PC-3 (cell line): Measurements from ENCODE around the gene CAMTA1.

Source experiments
- EZH2phosphoT487 ChIP-seq: fragments of 300-600 bp; sonication (generic); IDR thresholded peaks from 2 replicates; pipeline ENCODE4 v1.6.1; 2018; ENCODE audit warnings: mild to moderate bottlenecking, antibody characterized with exemption, low read length, borderline replicate concordance
- TF ChIP-seq, protein P1 (sequence below): fragments of 300-600 bp; sonication (generic); conservative IDR thresholded peaks from 2 replicates; pipeline ENCODE4 v1.5.1; 2017; ENCODE audit warnings: antibody characterized with exemption, low read depth, mild to moderate bottlenecking, low read length

DNA sequence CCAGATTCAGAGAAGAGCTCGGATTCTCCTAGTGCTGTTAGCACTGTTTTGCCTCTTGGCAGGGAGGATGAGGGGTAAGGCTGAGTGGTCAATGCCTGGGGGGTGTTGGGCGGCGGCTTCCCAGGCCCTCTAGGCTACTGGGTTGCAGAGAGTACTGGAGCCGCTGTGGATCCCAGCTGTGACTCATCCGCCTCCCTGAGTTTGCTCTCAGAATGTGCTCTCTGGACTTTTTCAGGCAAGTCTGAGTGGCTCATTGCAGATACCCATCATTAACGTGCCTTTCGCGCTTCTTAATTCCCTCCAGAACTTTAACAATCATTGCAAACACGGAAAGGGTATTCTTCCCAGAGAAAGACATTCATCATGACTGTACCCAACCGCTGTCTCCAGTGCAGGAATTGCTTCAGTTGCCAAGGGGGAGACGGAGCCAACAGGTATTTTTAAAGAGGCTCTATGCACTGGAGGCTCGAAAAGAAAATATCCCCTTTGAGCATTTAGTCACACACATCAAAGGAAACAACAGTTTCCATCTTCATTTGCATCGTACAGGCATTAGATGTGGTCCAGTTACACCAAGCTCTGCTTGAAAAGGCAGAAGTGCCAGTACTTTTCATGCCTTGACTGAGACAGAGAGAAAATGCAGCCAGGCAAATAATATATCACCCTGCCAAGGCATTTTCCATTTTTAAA is 14.4 kb upstream of the CAMTA1 start:
- TF ChIP-seq, protein P1, sequence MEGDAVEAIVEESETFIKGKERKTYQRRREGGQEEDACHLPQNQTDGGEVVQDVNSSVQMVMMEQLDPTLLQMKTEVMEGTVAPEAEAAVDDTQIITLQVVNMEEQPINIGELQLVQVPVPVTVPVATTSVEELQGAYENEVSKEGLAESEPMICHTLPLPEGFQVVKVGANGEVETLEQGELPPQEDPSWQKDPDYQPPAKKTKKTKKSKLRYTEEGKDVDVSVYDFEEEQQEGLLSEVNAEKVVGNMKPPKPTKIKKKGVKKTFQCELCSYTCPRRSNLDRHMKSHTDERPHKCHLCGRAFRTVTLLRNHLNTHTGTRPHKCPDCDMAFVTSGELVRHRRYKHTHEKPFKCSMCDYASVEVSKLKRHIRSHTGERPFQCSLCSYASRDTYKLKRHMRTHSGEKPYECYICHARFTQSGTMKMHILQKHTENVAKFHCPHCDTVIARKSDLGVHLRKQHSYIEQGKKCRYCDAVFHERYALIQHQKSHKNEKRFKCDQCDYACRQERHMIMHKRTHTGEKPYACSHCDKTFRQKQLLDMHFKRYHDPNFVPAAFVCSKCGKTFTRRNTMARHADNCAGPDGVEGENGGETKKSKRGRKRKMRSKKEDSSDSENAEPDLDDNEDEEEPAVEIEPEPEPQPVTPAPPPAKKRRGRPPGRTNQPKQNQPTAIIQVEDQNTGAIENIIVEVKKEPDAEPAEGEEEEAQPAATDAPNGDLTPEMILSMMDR = no peak
- TF ChIP-seq EZH2phosphoT487 = no peak
